Lower leg skin (tissue), 4 donors: ENCODE data around the gene RUNX1. TPM values are rescaled to one million over a fixed set of nuclear protein-coding genes. Genes with fewer than 3 reads are reported as not detected.

Experiments
- DNase-seq, 2 donors: peaks; one replicate each; pipeline ENCODE4 v3.0.0-alpha.2; 2019; ENCODE audit warnings: low spot score in 2 of 2
- H3K4me3 ChIP-seq: fragments of 200-600 bp; sonication (generic); 2 replicates; pipeline ENCODE4 v1.5.1; 2017; ENCODE audit warnings: mild to moderate bottlenecking, low read depth; ENCODE audit not compliant: poor library complexity, severe bottlenecking
- POLR2A ChIP-seq, 2 donors: fragments of 450-650 bp; IDR thresholded peaks; one replicate each; pipeline ENCODE4 v1.6.1; 2016 to 2017; ENCODE audit warnings: antibody characterized with exemption in 2 of 2, mild to moderate bottlenecking in 1 of 2, moderate library complexity in 1 of 2
- WGBS, 2 donors: methylation state at CpG; one replicate each; pipeline ENCODE4 v1.1.5; 2018; 5-methylcytosine and 5-hydroxymethylcytosine counted together
- intact Hi-C: fragments of 100-400 bp; cut with DNase I; formaldehyde crosslinking; loops from one replicate; pipeline ENCODE4 v1.15.0; 2023; ENCODE audit warnings: low total_unique reads
- total RNA-seq, 4 donors: library from RNA; depleted of rRNA; stranded (reverse); fragments of >200 nt; gene quantifications; one replicate each; pipeline ENCODE4 v1.1.0, GENCODE V29; 2016
- TF ChIP-seq, protein P1 (sequence below), 3 donors: fragments of 450-650 bp; IDR thresholded peaks; one replicate each; pipeline ENCODE4 v1.5.1; 2016; ENCODE audit warnings: antibody characterized with exemption in 3 of 3, mild to moderate bottlenecking in 3 of 3, moderate library complexity in 2 of 3

RUNX1 gene
- total RNA-seq, 4 donors from 2014 or later, result 7.3 to 29.1 (median 18.1) TPM

DNA sequence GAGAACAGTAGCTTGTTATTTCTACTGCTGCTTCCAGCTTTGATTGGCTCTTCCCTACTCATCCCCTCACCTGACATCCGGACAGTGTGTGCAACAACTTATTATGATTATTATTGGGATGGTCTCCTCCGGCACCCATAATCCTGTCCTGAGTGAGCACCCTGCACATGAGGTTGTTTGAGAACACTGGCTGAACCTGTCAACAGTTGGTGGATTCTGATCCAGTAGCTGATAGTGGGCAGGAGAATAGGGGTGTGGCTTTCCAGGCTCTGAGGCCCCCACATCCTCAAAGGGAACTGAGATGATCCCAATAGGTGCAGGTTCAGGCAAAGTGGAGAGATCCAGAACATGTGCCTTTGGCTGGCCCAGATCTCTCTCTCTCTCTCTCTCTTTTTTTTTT lies 60.5 kb downstream of the RUNX1 start:
- intact Hi-C loops, result no loop called here
- H3K4me3 ChIP-seq, result no peak overlapping the region
- TF ChIP-seq, protein P1, sequence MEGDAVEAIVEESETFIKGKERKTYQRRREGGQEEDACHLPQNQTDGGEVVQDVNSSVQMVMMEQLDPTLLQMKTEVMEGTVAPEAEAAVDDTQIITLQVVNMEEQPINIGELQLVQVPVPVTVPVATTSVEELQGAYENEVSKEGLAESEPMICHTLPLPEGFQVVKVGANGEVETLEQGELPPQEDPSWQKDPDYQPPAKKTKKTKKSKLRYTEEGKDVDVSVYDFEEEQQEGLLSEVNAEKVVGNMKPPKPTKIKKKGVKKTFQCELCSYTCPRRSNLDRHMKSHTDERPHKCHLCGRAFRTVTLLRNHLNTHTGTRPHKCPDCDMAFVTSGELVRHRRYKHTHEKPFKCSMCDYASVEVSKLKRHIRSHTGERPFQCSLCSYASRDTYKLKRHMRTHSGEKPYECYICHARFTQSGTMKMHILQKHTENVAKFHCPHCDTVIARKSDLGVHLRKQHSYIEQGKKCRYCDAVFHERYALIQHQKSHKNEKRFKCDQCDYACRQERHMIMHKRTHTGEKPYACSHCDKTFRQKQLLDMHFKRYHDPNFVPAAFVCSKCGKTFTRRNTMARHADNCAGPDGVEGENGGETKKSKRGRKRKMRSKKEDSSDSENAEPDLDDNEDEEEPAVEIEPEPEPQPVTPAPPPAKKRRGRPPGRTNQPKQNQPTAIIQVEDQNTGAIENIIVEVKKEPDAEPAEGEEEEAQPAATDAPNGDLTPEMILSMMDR (IDR thresholded peaks at IDR 0.05), result no peak
- no peak for TF ChIP-seq POLR2A (IDR thresholded peaks at IDR 0.05)
- WGBS, 2 donors, result 100% methylated on average over 2 of the region's 2 CpGs
- DNase-seq, result no peak

DNA sequence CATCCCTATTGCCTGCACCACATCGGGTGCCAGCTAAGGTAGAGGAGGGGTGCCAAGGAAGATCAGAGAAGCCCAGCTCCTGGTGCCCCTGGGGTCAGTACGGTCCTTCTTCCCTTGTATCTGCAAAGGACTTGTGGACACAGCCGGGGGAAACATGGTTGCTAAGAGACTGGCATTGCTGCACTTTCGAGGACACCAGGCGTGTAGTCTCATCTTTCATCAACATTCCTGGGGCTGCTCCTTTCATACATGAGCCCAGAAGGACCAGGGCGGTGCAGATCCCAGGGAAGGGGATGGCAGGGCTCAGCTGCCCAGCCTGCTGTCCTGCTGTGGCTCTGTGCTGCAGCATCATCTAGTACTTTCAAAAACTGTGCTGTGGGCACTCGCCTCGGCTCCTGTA lies 61.0 kb downstream of the RUNX1 start:
- 87 to 92% methylated on average over 8 of the region's 8 CpGs for WGBS, 2 donors
- intact Hi-C loops, result no loop called here
- no peak for TF ChIP-seq POLR2A (IDR thresholded peaks at IDR 0.05)
- TF ChIP-seq, protein P1 (IDR thresholded peaks at IDR 0.05), result no peak
- no peak overlapping the region for H3K4me3 ChIP-seq
- no peak for DNase-seq

DNA sequence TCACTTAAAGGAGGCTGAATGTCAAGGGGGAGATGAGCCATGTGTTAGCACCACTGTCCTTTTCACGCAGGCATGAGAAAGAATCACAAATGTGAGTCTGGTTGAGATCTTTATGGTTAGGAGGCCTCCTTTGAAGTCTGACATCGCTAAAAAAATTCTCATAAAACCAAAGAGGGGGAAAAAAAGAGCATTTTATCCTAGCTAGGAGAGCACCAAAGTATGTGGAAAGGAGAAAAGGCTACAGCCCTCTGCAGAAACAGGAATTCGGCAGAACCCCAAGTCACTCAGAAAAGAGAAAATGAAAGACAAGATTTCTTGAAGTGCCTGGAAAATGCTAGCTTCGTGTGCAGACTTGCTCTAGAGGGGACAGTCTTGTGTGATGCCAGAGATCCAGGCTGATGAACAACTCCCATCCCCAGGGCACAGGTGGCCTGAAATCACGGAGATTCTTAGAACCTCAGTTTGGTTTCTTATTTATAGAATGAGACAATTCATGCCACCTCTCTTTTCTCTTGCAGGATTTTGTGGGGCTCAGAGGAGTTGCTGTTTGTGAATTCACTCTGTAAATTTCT lies 61.5 kb downstream of the RUNX1 start:
- 46 to 53% methylated on average over 5 of the region's 5 CpGs for WGBS, 2 donors
- no peak for DNase-seq
- TF ChIP-seq, protein P1 (IDR thresholded peaks at IDR 0.05), result no peak
- no peak for TF ChIP-seq POLR2A (IDR thresholded peaks at IDR 0.05)
- intact Hi-C loops, result no loop called here
- no peak overlapping the region for H3K4me3 ChIP-seq

DNA sequence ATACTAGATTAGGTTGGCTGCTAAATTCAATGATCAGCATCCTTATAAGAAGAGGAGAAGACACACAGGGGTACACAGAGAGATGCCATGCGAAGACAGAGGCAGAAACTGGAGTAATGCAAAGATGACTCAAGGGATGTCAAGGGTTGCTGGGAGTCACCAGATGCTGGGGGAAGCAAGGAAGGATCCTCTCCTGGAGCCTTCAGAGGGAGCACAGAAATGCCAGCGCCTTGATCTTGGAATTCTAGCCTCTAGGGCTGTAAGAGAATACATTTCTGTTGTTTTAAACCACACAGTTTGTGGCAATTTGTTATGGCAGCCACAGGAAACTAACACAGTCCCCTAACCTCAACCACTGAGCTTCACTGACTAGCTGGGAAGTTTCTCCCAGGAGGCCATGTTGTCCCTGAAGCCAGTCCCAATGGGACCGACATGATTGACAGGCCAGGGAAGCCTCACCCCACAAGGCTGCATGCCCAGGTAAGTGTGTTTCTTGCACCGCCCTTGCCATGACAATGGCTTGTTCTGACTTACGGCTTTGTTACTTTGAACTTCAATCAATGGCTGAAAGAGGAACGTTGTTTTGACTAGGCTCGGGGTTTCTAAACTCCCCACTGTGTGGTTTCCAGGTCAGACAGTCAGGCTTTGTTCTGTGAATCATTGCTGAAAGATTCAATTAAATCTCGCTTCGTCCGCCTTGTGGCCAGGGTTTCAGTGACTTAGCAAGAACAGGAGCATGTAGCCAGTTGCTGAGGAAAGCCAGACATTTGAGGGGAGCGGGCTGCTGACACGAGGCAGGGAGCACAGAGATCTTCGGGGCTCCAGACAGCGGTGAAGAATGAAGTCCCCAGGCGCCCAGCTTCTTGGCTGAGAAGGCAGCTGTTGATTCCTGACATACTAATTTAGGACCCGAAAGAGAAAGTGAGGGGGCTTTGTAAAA lies 62.3 kb downstream of the RUNX1 start:
- no peak for DNase-seq
- no peak overlapping the region for H3K4me3 ChIP-seq
- no peak for TF ChIP-seq POLR2A (IDR thresholded peaks at IDR 0.05)
- TF ChIP-seq, protein P1 (IDR thresholded peaks at IDR 0.05), result no peak
- intact Hi-C loops, result no loop called here
- WGBS, 2 donors, result 68 to 69% methylated on average over 16 of the region's 16 CpGs

DNA sequence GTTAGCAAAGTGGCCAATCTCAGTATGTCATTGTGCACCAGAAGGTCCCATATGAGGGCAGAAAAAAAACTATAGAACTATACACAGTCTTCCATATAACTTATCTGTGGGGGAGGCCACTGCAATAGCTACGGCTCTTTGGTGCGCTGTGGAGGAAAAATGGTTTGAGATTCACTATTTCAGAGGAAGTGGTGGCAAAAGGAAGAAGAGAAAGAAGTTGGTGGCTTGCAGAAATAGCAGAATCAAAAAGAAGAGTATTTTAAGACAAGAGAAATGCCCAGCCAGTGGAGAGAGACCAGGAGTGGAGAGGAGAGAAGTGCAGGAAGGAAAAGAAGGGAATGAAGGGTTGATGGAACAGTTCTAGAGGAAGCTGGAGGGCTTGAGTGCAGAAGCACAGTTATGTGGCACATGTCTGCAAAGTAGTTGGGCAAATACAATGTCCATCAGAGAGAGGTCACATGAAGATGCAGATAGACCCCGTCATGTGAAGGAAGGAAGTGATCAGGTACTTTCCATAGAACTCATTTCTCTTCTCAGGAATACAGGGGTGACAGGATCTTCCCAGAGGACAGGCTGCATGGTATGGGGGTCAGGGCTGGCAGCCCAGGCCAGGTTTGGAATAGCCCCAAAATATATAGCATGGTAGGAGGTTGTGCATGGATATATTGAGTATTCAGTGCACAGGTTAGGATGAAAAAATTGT lies 64.6 kb downstream of the RUNX1 start:
- DNase-seq, result no peak
- TF ChIP-seq POLR2A (IDR thresholded peaks at IDR 0.05), result no peak
- TF ChIP-seq, protein P1 (IDR thresholded peaks at IDR 0.05), result no peak
- intact Hi-C loops, result no loop called here
- H3K4me3 ChIP-seq, result no peak overlapping the region
- 84% methylated on average over 3 of the region's 3 CpGs for WGBS, 2 donors
